K562 (cell line): ENCODE data around the gene WNT3. TPM values are rescaled to one million over a fixed set of nuclear protein-coding genes. Genes with fewer than 3 reads are reported as not detected.

Experiments
- HDAC8 ChIP-seq: fragments of 450-650 bp; IDR thresholded peaks from 2 replicates; pipeline ENCODE4 v1.6.1; 2016; ENCODE audit warnings: mild to moderate bottlenecking, missing genetic modification characterization, moderate library complexity, missing compliant biosample characterization
- NFXL1 ChIP-seq: fragments of 450-650 bp; formaldehyde crosslinking; IDR thresholded peaks from 2 replicates; pipeline ENCODE4 v1.4.0; 2021; ENCODE audit warnings: mild to moderate bottlenecking
- POLR3G ChIP-seq: IDR thresholded peaks from 2 replicates; pipeline ENCODE4 v1.6.1; 2011; ENCODE audit not compliant: insufficient read length, insufficient replicate concordance; ENCODE audit errors: extremely low read depth
- SIN3A ChIP-seq, 2 experiments: fragments of 150-350 bp in 1 of 2; IDR thresholded peaks; 2 replicates each; pipeline ENCODE4 v1.6.1; 2011 to 2016; ENCODE audit warnings: borderline replicate concordance in 2 of 2, low read depth in 2 of 2, low read length in 2 of 2, mild to moderate bottlenecking in 2 of 2, moderate library complexity in 2 of 2; ENCODE audit not compliant: control insufficient read depth in 1 of 2
- SMAD2 ChIP-seq: fragments of 150-350 bp; IDR thresholded peaks from 2 replicates; pipeline ENCODE4 v1.6.1; 2014; ENCODE audit warnings: low read depth, mild to moderate bottlenecking, low read length
- ZNF217 ChIP-seq: sonication (generic); formaldehyde crosslinking; IDR thresholded peaks from 2 replicates; pipeline ENCODE4 v1.8.0; 2022; ENCODE audit warnings: mild to moderate bottlenecking, missing genetic modification reagents
- polyA plus RNA-seq, 8 experiments: library from polyadenylated mRNA; depleted of rRNA in 4 of 8; stranded (reverse) in 5 of 8; unstranded in 3 of 8; fragments of >200 nt; fragmentation: Nextera tagmentation in 2 of 8; fragmentation: Illumina TruSeq in 1 of 8; extraction: Ambion mirVana in 2 of 8; extraction: Trizol in 1 of 8; gene quantifications; 2 replicates each; pipeline versions ENCODE4 v1.2.1 to v1.2.3, GENCODE V29; 2011 to 2014; ENCODE audit warnings: inconsistent platforms in 1 of 8, missing spikeins in 1 of 8
- total RNA-seq, 7 experiments: library from RNA; depleted of rRNA in 6 of 7; stranded (reverse); fragments of >200 nt in 6 of 7; fragmentation: Illumina TruSeq in 2 of 7; extraction: Trizol in 2 of 7; gene quantifications; 2 replicates each; pipeline versions ENCODE4 v1.2.1 to v1.2.3, GENCODE V29; 2011 to 2021; ENCODE audit warnings: low replicate concordance in 1 of 7
- TF ChIP-seq, protein P1 (sequence below): sonication (generic); formaldehyde crosslinking; IDR thresholded peaks from 2 replicates; pipeline ENCODE4 v1.8.0; 2023; ENCODE audit warnings: mild to moderate bottlenecking, missing genetic modification reagents
- TF ChIP-seq, protein P2 (sequence below): sonication (generic); formaldehyde crosslinking; IDR thresholded peaks from 2 replicates; pipeline ENCODE4 v1.8.0; 2022; ENCODE audit warnings: missing genetic modification reagents, mild to moderate bottlenecking, borderline replicate concordance

Gene WNT3
- total and polyA plus RNA-seq, 9 of the 15 experiments (the other 6 are each of a cell fraction or from before 2014, with no cell fraction given), result 1.5 to 6.1 (median 3.3) TPM

DNA sequence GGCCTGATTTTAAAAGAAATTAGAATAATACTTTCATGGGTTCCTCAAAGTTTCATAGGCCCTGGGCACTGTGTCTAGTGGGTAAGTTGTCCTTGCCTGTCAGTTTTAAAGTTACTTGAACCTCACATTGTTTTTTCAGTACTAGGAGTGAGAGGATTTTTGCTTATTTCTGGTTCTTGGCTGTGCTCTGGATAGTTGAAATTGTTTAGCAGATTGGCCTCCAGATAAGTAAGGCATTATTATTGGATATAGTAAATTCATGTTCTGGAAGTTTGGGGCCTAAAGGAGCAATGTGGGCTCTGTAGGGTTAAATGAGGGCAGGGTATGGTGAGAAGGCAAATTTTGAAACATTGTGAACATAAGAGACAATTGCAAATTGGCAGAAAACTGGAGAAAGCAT, 78.5 kb downstream of the WNT3 start (continued):
- no peak for TF ChIP-seq POLR3G
- TF ChIP-seq HDAC8 (tag), result no peak
- no peak for TF ChIP-seq SIN3A (IDR thresholded peaks at IDR 0.05; ENCODE audit: borderline replicate concordance in 2 of 2, control insufficient read depth in 1 of 2, low read depth in 2 of 2, low read length in 2 of 2)
- TF ChIP-seq, protein P1, sequence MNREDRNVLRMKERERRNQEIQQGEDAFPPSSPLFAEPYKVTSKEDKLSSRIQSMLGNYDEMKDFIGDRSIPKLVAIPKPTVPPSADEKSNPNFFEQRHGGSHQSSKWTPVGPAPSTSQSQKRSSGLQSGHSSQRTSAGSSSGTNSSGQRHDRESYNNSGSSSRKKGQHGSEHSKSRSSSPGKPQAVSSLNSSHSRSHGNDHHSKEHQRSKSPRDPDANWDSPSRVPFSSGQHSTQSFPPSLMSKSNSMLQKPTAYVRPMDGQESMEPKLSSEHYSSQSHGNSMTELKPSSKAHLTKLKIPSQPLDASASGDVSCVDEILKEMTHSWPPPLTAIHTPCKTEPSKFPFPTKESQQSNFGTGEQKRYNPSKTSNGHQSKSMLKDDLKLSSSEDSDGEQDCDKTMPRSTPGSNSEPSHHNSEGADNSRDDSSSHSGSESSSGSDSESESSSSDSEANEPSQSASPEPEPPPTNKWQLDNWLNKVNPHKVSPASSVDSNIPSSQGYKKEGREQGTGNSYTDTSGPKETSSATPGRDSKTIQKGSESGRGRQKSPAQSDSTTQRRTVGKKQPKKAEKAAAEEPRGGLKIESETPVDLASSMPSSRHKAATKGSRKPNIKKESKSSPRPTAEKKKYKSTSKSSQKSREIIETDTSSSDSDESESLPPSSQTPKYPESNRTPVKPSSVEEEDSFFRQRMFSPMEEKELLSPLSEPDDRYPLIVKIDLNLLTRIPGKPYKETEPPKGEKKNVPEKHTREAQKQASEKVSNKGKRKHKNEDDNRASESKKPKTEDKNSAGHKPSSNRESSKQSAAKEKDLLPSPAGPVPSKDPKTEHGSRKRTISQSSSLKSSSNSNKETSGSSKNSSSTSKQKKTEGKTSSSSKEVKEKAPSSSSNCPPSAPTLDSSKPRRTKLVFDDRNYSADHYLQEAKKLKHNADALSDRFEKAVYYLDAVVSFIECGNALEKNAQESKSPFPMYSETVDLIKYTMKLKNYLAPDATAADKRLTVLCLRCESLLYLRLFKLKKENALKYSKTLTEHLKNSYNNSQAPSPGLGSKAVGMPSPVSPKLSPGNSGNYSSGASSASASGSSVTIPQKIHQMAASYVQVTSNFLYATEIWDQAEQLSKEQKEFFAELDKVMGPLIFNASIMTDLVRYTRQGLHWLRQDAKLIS (CRISPR knock-in tag), result no peak
- no peak for TF ChIP-seq NFXL1 (CRISPR knock-in tag)
- TF ChIP-seq SMAD2, result no peak
- TF ChIP-seq, protein P2, sequence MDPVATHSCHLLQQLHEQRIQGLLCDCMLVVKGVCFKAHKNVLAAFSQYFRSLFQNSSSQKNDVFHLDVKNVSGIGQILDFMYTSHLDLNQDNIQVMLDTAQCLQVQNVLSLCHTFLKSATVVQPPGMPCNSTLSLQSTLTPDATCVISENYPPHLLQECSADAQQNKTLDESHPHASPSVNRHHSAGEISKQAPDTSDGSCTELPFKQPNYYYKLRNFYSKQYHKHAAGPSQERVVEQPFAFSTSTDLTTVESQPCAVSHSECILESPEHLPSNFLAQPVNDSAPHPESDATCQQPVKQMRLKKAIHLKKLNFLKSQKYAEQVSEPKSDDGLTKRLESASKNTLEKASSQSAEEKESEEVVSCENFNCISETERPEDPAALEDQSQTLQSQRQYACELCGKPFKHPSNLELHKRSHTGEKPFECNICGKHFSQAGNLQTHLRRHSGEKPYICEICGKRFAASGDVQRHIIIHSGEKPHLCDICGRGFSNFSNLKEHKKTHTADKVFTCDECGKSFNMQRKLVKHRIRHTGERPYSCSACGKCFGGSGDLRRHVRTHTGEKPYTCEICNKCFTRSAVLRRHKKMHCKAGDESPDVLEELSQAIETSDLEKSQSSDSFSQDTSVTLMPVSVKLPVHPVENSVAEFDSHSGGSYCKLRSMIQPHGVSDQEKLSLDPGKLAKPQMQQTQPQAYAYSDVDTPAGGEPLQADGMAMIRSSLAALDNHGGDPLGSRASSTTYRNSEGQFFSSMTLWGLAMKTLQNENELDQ, result no peak
- TF ChIP-seq ZNF217 (CRISPR knock-in tag), result no peak
